GM18868 (cell line): ENCODE results near the gene BLOC1S1.

Source experiments
- ATAC-seq: cut with Tn5 transposase; IDR thresholded peaks from one replicate; pipeline ENCODE4 v1.9.1; 2021; ENCODE audit warnings: mild to moderate bottlenecking, moderate library complexity; ENCODE audit not compliant: unreplicated experiment

The BLOC1S1 gene

GRCh38 chr12:55708695-55709233 lies 7.1 kb upstream of the BLOC1S1 start:
- ATAC-seq, result no peak

GRCh38 chr12:55711786-55712553 lies 3.9 kb upstream of the BLOC1S1 start:
- ATAC-seq, result no peak

DNA sequence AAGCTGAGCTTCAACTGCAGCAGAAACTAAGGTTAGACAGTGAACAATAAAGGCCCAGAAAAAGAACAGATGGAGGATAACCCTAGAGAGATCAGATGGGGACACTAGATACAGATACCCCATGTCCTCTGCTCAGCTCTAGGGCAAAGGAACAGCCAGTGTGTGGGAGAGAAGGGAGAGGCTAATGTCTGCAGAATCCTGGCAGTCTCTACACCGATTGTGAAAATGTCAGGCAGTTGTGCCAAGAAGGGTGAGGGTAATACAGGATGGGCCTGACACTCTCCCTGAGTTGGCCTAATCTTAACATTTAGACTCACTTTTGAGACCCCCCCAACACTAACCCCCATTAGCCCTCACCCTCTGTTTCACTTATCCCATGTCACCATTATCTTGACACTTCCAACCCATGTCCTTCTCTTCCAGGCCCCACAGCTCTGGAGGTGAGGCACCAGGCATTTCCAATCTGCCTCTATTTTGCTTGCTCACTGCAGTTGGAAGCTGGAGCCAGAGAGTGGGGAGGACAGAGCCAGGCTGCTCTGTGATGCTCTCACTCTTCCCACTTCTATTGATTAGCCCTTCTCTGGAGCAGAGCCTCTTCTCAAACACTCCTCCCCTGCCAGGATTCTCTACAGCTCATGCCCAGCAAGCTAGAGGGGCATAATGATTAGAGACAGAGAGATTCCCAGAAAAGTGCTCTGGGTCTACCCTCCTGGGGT lies 3.0 kb upstream of the BLOC1S1 start:
- ATAC-seq, result no peak

- no peak for ATAC-seq
These were observed 2.1 kb upstream of the BLOC1S1 start for GRCh38 chr12:55713721-55714120.

DNA sequence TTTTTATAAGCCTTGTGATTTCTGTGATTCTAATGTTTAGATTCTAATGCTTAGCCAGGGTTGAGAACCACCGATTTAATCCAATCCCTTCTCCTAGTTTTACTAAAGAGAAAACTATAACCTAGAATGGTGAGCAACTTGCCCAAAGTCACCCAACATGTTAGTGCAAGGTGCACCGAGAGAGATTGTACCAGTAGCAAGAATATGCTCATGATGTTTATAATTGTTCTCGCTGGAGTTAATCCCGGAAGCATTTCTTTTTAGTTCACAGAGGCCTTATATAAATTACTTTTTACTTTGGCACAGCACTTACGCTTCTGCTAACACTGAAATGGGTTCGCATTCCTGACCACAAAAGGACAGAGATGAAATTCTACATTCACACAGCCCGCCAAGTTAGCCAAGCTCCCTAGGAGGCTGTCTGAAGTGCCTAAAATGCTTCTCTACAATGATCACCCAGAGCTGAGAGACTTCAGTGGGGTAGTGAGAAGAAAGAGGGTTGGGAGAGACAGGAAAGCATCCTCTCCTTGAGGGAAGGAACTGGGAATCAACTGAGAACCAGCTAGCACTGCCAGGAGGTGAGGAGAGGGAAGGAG lies 579 bp upstream of the BLOC1S1 start:
- no peak for ATAC-seq

GRCh38 chr12:55716582-55716957 lies 724 bp downstream of the BLOC1S1 start:
- no peak for ATAC-seq

DNA sequence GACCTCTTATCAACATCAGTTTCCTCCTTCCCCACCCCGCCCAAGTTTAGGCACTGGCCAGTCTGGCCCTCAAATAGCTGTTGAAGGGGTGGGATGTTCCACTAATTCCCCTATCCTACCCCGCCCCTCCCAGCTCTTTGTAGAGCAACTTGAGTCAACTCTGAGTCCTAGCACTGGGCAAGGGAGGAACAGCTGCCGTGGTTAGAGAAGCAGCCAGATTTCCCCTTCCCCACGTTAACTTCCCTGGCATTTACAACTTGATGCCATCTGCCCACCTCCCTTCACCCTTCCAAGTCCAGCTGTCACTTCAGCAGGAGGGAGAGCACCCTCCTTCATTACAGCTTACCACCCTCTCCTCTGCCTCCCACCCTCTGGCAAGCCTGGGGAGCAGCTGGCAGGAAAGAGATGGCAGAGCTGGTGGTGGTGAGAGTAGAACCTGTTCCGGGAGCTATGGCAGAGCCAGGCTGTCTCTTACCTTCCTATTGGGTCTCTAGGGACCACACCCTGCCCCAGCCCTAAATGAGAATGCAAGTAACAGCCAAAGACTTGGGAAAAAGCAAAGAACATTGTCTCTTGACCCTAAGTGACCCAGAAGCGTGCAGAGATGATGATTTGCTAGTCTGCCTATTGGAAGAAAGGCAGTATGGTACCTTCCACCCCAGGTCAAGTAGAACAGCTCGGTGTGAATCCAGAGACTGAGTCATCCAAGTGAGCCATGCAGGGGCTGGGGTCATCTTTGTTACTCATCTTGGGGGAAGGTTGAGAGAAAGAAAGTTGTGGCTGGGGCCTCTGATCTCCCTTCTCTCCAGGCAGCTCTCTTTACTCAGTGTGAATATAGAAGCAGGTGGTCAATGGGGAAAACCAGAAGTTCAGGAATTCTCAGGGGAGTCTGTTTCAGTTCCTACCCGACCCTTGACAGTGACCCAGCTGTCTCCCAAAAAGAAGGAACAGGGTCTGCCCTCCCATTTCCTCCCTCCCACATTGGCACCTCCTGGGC lies 1.5 kb downstream of the BLOC1S1 start:
- peak; percentile 34 for ATAC-seq

- ATAC-seq, result no peak
These were observed 2.2 kb downstream of the BLOC1S1 start for GRCh38 chr12:55718015-55718414.

- no peak for ATAC-seq
These were observed 2.9 kb downstream of the BLOC1S1 start for GRCh38 chr12:55718624-55719275.

GRCh38 chr12:55719371-55719770 lies 3.5 kb downstream of the BLOC1S1 start:
- ATAC-seq, result no peak

DNA sequence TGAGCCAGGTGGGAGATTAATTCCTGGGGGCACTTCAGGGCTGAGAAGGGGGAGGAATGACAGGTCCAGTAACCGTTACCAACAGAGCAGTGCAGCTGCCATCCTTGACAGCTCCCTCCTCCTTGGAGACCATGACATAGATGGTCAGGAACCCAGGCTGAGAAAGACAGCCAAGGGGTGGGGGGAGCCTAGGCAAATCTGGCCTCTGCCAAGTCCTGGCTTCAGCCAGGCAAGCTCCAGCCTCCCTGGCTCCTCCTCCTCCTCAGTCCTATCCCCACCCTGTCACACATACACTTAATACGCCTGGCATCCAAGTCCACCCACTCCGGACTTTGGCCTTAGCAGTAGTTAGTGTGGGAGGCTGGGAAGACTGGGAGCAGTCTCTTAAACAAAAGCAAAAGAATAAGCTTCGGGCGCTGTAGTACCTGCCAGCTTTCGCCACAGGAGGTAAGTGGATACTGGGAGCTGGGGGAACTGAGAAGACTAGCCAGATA lies 4.3 kb downstream of the BLOC1S1 start, which contains the start of gene RDH5:
Gene RDH5, plus strand, starts transcription at position 323 of the 494 bp plus-strand sequence. CDS start 792 bp downstream, outside the sequence.
- no peak for ATAC-seq

- ATAC-seq, result no peak
These were observed 5.1 kb downstream of the BLOC1S1 start for GRCh38 chr12:55720894-55721444.

GRCh38 chr12:55721601-55722213 lies 5.9 kb downstream of the BLOC1S1 start:
- ATAC-seq, result no peak

DNA sequence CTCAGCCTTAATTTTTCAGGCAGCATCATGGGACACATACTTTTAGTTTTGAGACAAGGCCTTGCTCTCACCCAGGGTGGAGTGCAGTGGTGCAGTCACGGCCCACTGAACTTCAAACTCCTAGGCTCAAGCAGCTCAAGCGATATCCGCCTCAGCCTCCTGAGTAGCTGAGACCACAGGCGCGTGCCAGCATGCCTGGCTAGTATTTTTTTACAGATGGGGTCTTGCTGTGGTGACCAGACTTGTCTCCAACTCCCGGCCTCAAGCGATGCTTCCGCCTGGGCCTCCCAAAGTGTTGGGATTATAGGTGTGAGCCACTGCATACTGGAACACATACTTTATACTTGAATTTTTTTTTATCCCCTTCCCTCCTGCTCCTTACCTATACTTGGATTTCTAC lies 7.1 kb downstream of the BLOC1S1 start:
- ATAC-seq, result no peak

- ATAC-seq, result no peak
These were observed 7.8 kb downstream of the BLOC1S1 start for GRCh38 chr12:55723516-55724225.

- ATAC-seq, result peak; percentile 41
These were observed 8.5 kb downstream of the BLOC1S1 start for GRCh38 chr12:55724226-55724939.

- ATAC-seq, result no peak
These were observed 9.1 kb downstream of the BLOC1S1 start for GRCh38 chr12:55724940-55725309.

- ATAC-seq, result no peak
These were observed 9.7 kb downstream of the BLOC1S1 start for GRCh38 chr12:55725556-55725955.
